ENCODE measurements around the gene RPL22L1. TPM values are rescaled to one million over a fixed set of nuclear protein-coding genes. Genes with fewer than 3 reads are reported as not detected.

Gene RPL22L1
- total RNA-seq, 1 experiment from 2014 or later: 60.3 TPM

DNA sequence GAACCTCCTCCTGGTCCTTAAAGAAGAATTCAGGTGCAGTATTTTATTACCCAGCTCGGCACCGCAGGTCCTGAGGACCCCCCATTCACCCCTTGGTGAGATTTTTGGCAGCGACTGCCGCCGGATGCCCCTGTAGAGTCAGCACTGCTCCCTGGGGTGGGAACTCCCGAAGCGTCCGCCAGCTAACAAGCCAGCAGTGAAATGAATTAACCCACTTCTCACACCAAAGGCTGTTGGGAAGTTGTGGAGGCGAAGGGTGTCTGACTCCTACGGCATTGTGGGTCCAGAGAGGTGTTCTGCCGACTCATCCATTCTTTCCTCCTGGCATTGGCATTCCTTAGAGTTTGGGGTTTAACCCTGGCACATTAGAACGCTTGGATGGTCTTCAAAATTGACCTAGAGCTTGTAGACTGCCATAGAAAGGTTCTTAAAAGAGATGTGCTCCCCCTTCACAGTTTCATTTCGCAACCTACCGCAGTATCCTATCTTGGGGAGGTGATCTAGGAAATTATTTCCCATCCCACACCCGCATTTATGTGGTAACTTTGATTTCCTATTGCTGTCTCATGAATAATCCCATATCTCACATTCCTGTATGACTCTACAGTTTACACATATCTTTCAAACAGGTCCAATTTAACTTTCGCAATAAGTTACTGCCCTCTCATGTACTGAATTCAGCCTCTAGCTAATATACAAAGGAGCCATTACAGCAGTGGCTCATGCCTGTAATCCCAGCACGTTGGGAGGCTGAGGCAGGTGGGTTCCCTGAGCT is 39.3 kb upstream of the RPL22L1 start:
- intact Hi-C loops (cut with micrococcal nuclease; ENCODE audit: unreplicated experiment): loop anchor here (5.0 kb wide), 1 partner anchor 37 kb away; the partner anchor contains the start of gene RPL22L1
- peak overlapping the region; percentile 97 for H2AFZ ChIP-seq
- H3K4me3 ChIP-seq: peak overlapping the region; percentile 81; the same call in 1 of the 2 replicates
- no peaks in the 10 kb centered on the region for H4K20me1 ChIP-seq (ENCODE audit: insufficient read depth)
- H3K9me2 ChIP-seq (ENCODE audit: insufficient read depth): no peaks in the 10 kb centered on the region
- BruUV-seq (replicated peaks): TSS peak; percentile 79
- DNase-seq: peak; percentile 41 to 99
- no peaks in the 10 kb centered on the region for H3K27me3 ChIP-seq (ENCODE audit: insufficient read depth, low read depth)
- CTCF ChIA-PET: interaction anchor here (0.6 kb wide), 1 partner anchor 1714 kb away, joined by 3 read pairs; no protein-coding TSS in a partner anchor
- H3K9me3 ChIP-seq (ENCODE audit: insufficient read depth, low read depth): peaks cover 12% of the 10 kb centered on the region; the same call in 1 of the 2 replicates
- H3K36me3 ChIP-seq (ENCODE audit: low read depth): no peaks in the 10 kb centered on the region
- no peak for TF ChIP-seq EZH2 (IDR thresholded peaks at IDR 0.05; ENCODE audit: low read depth)
- TF ChIP-seq, protein P1, sequence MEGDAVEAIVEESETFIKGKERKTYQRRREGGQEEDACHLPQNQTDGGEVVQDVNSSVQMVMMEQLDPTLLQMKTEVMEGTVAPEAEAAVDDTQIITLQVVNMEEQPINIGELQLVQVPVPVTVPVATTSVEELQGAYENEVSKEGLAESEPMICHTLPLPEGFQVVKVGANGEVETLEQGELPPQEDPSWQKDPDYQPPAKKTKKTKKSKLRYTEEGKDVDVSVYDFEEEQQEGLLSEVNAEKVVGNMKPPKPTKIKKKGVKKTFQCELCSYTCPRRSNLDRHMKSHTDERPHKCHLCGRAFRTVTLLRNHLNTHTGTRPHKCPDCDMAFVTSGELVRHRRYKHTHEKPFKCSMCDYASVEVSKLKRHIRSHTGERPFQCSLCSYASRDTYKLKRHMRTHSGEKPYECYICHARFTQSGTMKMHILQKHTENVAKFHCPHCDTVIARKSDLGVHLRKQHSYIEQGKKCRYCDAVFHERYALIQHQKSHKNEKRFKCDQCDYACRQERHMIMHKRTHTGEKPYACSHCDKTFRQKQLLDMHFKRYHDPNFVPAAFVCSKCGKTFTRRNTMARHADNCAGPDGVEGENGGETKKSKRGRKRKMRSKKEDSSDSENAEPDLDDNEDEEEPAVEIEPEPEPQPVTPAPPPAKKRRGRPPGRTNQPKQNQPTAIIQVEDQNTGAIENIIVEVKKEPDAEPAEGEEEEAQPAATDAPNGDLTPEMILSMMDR (conservative IDR thresholded peaks at IDR 0.05): no peak
- POLR2A ChIA-PET (ENCODE audit: unreplicated experiment): interaction anchor here (0.5 to 0.6 kb wide), 2 partner anchors 9 to 41 kb away, joined by 4 to 6 read pairs; no protein-coding TSS in a partner anchor
- peaks cover 24% of the 10 kb centered on the region for H3F3A ChIP-seq (ENCODE audit: insufficient read depth, low read depth)
- H3K79me2 ChIP-seq (ENCODE audit: low read depth): peaks cover 27% of the 10 kb centered on the region
- H3K4me2 ChIP-seq: peak overlapping the region; percentile 94
- H3K27ac ChIP-seq: peak overlapping the region; percentile 86
- H3K4me1 ChIP-seq (replicated peaks; ENCODE audit: insufficient read depth): peaks cover 32% of the 10 kb centered on the region

DNA sequence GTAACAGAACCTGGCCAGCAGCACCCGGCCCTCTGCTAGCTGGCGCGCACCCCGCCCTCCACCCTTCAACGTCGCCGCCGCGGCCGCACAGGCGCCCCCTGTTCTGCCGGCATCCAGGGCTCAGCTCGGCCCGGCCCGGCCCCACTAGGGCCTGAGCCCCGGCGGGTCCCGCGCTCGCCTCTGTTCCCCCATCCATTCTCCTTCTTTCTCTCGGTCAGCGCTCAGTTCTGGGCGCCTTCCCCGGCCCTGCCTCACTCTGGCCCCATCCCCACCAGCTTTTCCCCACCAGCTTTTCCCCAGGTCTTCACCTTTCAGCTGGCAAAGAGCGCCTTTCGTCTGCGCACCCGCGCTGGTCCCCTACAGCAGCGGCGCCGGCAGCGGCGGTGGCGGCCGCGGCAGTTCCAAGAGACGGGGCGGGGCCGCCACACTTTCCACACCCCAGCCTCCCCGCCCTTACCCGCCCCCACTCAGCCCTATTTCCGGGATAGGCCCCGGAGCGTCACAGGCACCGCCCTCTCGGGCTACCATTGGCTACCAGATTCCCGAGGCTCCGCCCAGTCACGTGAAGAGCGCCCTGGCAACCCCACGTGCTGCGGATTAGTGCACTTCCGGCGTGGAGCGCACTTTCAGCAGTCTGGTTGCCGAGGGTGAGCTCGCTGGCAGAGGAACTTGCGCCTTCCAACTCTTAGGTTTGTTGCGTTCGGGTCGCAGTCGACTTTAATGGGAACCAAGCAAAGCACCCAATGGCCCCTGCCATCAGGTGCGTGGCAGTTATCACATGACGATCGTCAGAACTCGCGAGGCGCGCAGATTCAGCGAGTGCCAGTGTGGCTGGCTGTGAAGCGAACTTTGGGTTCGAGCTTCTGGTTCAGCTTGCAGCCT is 38.5 kb upstream of the RPL22L1 start, which contains the start of gene EIF5A2:
Gene EIF5A2, minus strand, starts transcription at position 403 of the 882 bp plus-strand sequence. CDS start 831 bp downstream, outside the sequence.
- Histone ChIP-seq H3F3A (ENCODE audit: insufficient read depth, low read depth) (peaks cover 24% of the 10 kb centered on the region), H3K9me2 (ENCODE audit: insufficient read depth) (no peaks in the 10 kb centered on the region), H2AFZ (peak within 1 kb of the TSS; percentile 97), H3K4me1 (replicated peaks; ENCODE audit: insufficient read depth) (peaks cover 32% of the 10 kb centered on the region), H3K4me3 (peak within 1 kb of the TSS; percentile 81), H3K9me3 (ENCODE audit: insufficient read depth, low read depth) (peaks cover 12% of the 10 kb centered on the region; the same call in 1 of the 2 replicates), H3K36me3 (ENCODE audit: low read depth) (no peaks in the 10 kb centered on the region), H3K4me2 (peak within 1 kb of the TSS; percentile 94), H3K27ac (peak within 1 kb of the TSS; percentile 86), H3K27me3 (ENCODE audit: insufficient read depth, low read depth) (no peaks in the 10 kb centered on the region), H4K20me1 (ENCODE audit: insufficient read depth) (no peaks in the 10 kb centered on the region), H3K79me2 (ENCODE audit: low read depth) (peaks cover 27% of the 10 kb centered on the region)
- peak; percentile 81 to 85 for DNase-seq
- TF ChIP-seq, protein P1 (conservative IDR thresholded peaks at IDR 0.05): no peak
- TF ChIP-seq EZH2 (IDR thresholded peaks at IDR 0.05; ENCODE audit: low read depth): no peak
- POLR2A ChIA-PET (ENCODE audit: unreplicated experiment): interaction anchor here (0.7 kb wide), 1 partner anchor 676 kb away, joined by 3 read pairs; no protein-coding TSS in a partner anchor
- intact Hi-C loops (cut with micrococcal nuclease; ENCODE audit: unreplicated experiment): loop anchor here (5.0 kb wide), 1 partner anchor 36 kb away; the partner anchor contains the start of gene RPL22L1
- BruUV-seq (replicated peaks): no TSS peak
- CTCF ChIA-PET: interaction anchor here (0.6 to 0.7 kb wide), 2 partner anchors 552 to 719 kb away, joined by 3 to 4 read pairs; no protein-coding TSS in a partner anchor

Measured in PC-9 (cell line).